Smooth muscle cell (in vitro differentiated cells): ENCODE results near the gene FLYWCH1. TPM values are rescaled to one million over a fixed set of nuclear protein-coding genes. Genes with fewer than 3 reads are reported as not detected.

Source experiments
- DNase-seq: peaks from one replicate; lab custom pipeline; 2025; ENCODE audit not compliant: unreplicated experiment; lab: John Stamatoyannopoulos, UW
- H2AFZ ChIP-seq: fragments of 200-600 bp; sonication (generic); 2 replicates; pipeline ENCODE4 v1.6.0; 2016; ENCODE audit warnings: antibody characterized with exemption, low read depth, mild to moderate bottlenecking
- H3F3A ChIP-seq: fragments of 200-600 bp; sonication (generic); 2 replicates; pipeline ENCODE4 v1.6.0; 2017; ENCODE audit warnings: antibody characterized with exemption, low read depth
- H3K27ac ChIP-seq: fragments of 200-600 bp; sonication (generic); 2 replicates; pipeline ENCODE4 v1.5.1; 2016; ENCODE audit warnings: low read depth, mild to moderate bottlenecking
- H3K27me3 ChIP-seq: fragments of 200-600 bp; sonication (generic); 2 replicates; pipeline ENCODE4 v1.6.1; 2016; ENCODE audit warnings: low read depth, mild to moderate bottlenecking
- H3K36me3 ChIP-seq: fragments of 200-600 bp; sonication (generic); 2 replicates; pipeline ENCODE4 v1.5.1; 2016; ENCODE audit warnings: low read depth
- H3K4me1 ChIP-seq: fragments of 200-600 bp; sonication (generic); 2 replicates; pipeline ENCODE4 v1.5.1; 2016; ENCODE audit warnings: low read depth
- H3K4me2 ChIP-seq: fragments of 200-600 bp; sonication (generic); 2 replicates; pipeline ENCODE4 v1.6.0; 2016; ENCODE audit warnings: mild to moderate bottlenecking
- H3K4me3 ChIP-seq: fragments of 200-600 bp; sonication (generic); 2 replicates; pipeline ENCODE4 v1.5.1; 2016; ENCODE audit warnings: mild to moderate bottlenecking
- H3K79me2 ChIP-seq: fragments of 200-600 bp; sonication (generic); 2 replicates; pipeline ENCODE4 v1.6.0; 2016; ENCODE audit warnings: low read depth, mild to moderate bottlenecking
- H3K9ac ChIP-seq: fragments of 200-600 bp; sonication (generic); 2 replicates; pipeline ENCODE4 v1.6.0; 2016; ENCODE audit warnings: low read depth
- H3K9me3 ChIP-seq: fragments of 200-600 bp; sonication (generic); replicated peaks from 2 replicates; pipeline ENCODE4 v1.5.1; 2016; ENCODE audit warnings: low read depth
- H4K20me1 ChIP-seq: fragments of 200-600 bp; sonication (generic); 2 replicates; pipeline ENCODE4 v1.6.0; 2016; ENCODE audit warnings: low read depth
- WGBS: methylation state at CpG from one replicate; pipeline ENCODE4 v1.1.7; 2016; ENCODE audit warnings: low lambda C conversion rate; 5-methylcytosine and 5-hydroxymethylcytosine counted together
- polyA plus RNA-seq: library from polyadenylated mRNA; unstranded; fragments of >200 nt; fragmentation: Nextera tagmentation; extraction: Ambion mirVana; gene quantifications from 2 replicates; pipeline ENCODE4 v1.2.1, GENCODE V29; 2016
- total RNA-seq: library from RNA; depleted of rRNA; stranded (reverse); fragments of >200 nt; gene quantifications from 2 replicates; pipeline ENCODE4 v1.2.3, GENCODE V29; 2014
- TF ChIP-seq, protein P1 (sequence below): fragments of 200-600 bp; sonication (generic); IDR thresholded peaks from 2 replicates; pipeline ENCODE4 v1.5.1; 2017; ENCODE audit warnings: borderline replicate concordance, mild to moderate bottlenecking, antibody characterized with exemption; ENCODE audit not compliant: insufficient read depth, poor library complexity, severe bottlenecking

FLYWCH1 gene
- total and polyA plus RNA-seq, 2 experiments from 2014 or later: 13.5 to 26.0 TPM

- no peak overlapping the region for H3K4me2 ChIP-seq
- H4K20me1 ChIP-seq: peaks cover 11% of the 10 kb centered on the region
- H3K9ac ChIP-seq: no peak overlapping the region
- H3K27me3 ChIP-seq: peaks cover 57% of the 10 kb centered on the region
- H3K9me3 ChIP-seq: no peaks in the 10 kb centered on the region
- H3F3A ChIP-seq: no peaks in the 10 kb centered on the region
- no peak for DNase-seq
- WGBS: 85% methylated on average over 35 of the region's 39 CpGs
- TF ChIP-seq, protein P1, sequence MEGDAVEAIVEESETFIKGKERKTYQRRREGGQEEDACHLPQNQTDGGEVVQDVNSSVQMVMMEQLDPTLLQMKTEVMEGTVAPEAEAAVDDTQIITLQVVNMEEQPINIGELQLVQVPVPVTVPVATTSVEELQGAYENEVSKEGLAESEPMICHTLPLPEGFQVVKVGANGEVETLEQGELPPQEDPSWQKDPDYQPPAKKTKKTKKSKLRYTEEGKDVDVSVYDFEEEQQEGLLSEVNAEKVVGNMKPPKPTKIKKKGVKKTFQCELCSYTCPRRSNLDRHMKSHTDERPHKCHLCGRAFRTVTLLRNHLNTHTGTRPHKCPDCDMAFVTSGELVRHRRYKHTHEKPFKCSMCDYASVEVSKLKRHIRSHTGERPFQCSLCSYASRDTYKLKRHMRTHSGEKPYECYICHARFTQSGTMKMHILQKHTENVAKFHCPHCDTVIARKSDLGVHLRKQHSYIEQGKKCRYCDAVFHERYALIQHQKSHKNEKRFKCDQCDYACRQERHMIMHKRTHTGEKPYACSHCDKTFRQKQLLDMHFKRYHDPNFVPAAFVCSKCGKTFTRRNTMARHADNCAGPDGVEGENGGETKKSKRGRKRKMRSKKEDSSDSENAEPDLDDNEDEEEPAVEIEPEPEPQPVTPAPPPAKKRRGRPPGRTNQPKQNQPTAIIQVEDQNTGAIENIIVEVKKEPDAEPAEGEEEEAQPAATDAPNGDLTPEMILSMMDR: no peak
- no peaks in the 10 kb centered on the region for H3K79me2 ChIP-seq
- no peak overlapping the region for H3K27ac ChIP-seq
- H3K4me1 ChIP-seq: peaks cover 18% of the 10 kb centered on the region
- no peaks in the 10 kb centered on the region for H3K36me3 ChIP-seq
- no peak overlapping the region for H3K4me3 ChIP-seq
- no peak overlapping the region for H2AFZ ChIP-seq
Measured at GRCh38 chr16:2966043-2966807, 54.5 kb downstream of the FLYWCH1 start.

GRCh38 chr16:2966808-2967191 lies 55.1 kb downstream of the FLYWCH1 start:
- H3K4me1 ChIP-seq: peaks cover 18% of the 10 kb centered on the region
- H3K27ac ChIP-seq: no peak overlapping the region
- 43% methylated on average over 45 of the region's 46 CpGs for WGBS
- no peaks in the 10 kb centered on the region for H3F3A ChIP-seq
- H4K20me1 ChIP-seq: peaks cover 11% of the 10 kb centered on the region
- H3K4me2 ChIP-seq: no peak overlapping the region
- no peak overlapping the region for H2AFZ ChIP-seq
- H3K27me3 ChIP-seq: peaks cover 57% of the 10 kb centered on the region
- no peak overlapping the region for H3K9ac ChIP-seq
- H3K79me2 ChIP-seq: no peaks in the 10 kb centered on the region
- H3K4me3 ChIP-seq: no peak overlapping the region
- TF ChIP-seq, protein P1: no peak
- DNase-seq: no peak
- H3K36me3 ChIP-seq: no peaks in the 10 kb centered on the region
- no peaks in the 10 kb centered on the region for H3K9me3 ChIP-seq

- peaks cover 11% of the 10 kb centered on the region for H4K20me1 ChIP-seq
- H3K4me2 ChIP-seq: no peak overlapping the region
- no peak overlapping the region for H2AFZ ChIP-seq
- peaks cover 18% of the 10 kb centered on the region for H3K4me1 ChIP-seq
- TF ChIP-seq, protein P1: no peak
- H3K27me3 ChIP-seq: peaks cover 57% of the 10 kb centered on the region
- H3F3A ChIP-seq: no peaks in the 10 kb centered on the region
- H3K36me3 ChIP-seq: no peaks in the 10 kb centered on the region
- H3K9me3 ChIP-seq: no peaks in the 10 kb centered on the region
- H3K9ac ChIP-seq: no peak overlapping the region
- no peaks in the 10 kb centered on the region for H3K79me2 ChIP-seq
- H3K4me3 ChIP-seq: no peak overlapping the region
- H3K27ac ChIP-seq: no peak overlapping the region
- no peak for DNase-seq
- WGBS: 59% methylated on average over 30 of the region's 51 CpGs
Measured at GRCh38 chr16:2967211-2967631, 55.5 kb downstream of the FLYWCH1 start.

GRCh38 chr16:2967721-2968161 lies 56.0 kb downstream of the FLYWCH1 start:
- H3K79me2 ChIP-seq: no peaks in the 10 kb centered on the region
- no peak overlapping the region for H3K4me3 ChIP-seq
- no peak overlapping the region for H3K4me2 ChIP-seq
- H3K36me3 ChIP-seq: no peaks in the 10 kb centered on the region
- H3K4me1 ChIP-seq: peaks cover 18% of the 10 kb centered on the region
- H3K9me3 ChIP-seq: no peaks in the 10 kb centered on the region
- no peak overlapping the region for H2AFZ ChIP-seq
- peaks cover 52% of the 10 kb centered on the region for H3K27me3 ChIP-seq
- WGBS: 86% methylated on average over 23 of the region's 33 CpGs
- peaks cover 11% of the 10 kb centered on the region for H4K20me1 ChIP-seq
- no peak for DNase-seq
- TF ChIP-seq, protein P1: no peak
- H3K9ac ChIP-seq: no peak overlapping the region
- H3F3A ChIP-seq: no peaks in the 10 kb centered on the region
- H3K27ac ChIP-seq: no peak overlapping the region
